HepG2 (cell line): ENCODE data around the gene EPB41L5. TPM values are rescaled to one million over a fixed set of nuclear protein-coding genes. Genes with fewer than 3 reads are reported as not detected.

Experiments used
- ATAC-seq: fragments of 200-7000 bp; cut with Tn5 transposase; 3 replicates; pipeline ENCODE4 v1.9.1; 2020; ENCODE audit warnings: mild to moderate bottlenecking, moderate library complexity
- BruUV-seq: library from RNA; stranded (reverse); fragments of 400-500 nt; replicated peaks from 2 replicates; lab custom pipeline; 2021; lab: Mats Ljungman, UMichigan
- CTCF ChIA-PET: fragments of 300-600 bp; formaldehyde crosslinking; extraction: SDS; loops from one replicate; lab custom pipeline; 2021; ENCODE audit warnings: low total read pairs, inconsistent platforms, low intra/inter-chr PET ratio; lab: Yijun Ruan, JAX
- POLR2A ChIA-PET: fragments of 350-600 bp; sonication (Branson Sonifier 250); formaldehyde crosslinking; loops from one replicate; lab custom pipeline; 2020; ENCODE audit warnings: antibody characterized with exemption, inconsistent platforms; lab: Yijun Ruan, JAX
- DNase-seq: peaks from one replicate; pipeline ENCODE4 v3.0.0-alpha.2; 2015; ENCODE audit warnings: low spot score
- FAIRE-seq: peaks from 3 replicates; lab custom pipeline; 2011; peaks lifted over from hg19 to GRCh38; lab: Jason Lieb, UNC
- H2AFZ ChIP-seq: one replicate; pipeline ENCODE4 v1.6.1; 2011; ENCODE audit warnings: low read length, inconsistent platforms
- H3K27ac ChIP-seq: fragments of 300-600 bp; 3 replicates; pipeline ENCODE4 v1.8.0; 2011; ENCODE audit warnings: mixed run types, mild to moderate bottlenecking, mixed read lengths, low read length, inconsistent platforms; ENCODE audit not compliant: insufficient read depth; ENCODE audit errors: extremely low read length
- H3K27me3 ChIP-seq, 2 experiments: fragments of 200-600 bp in 1 of 2; 2 replicates in 1 of 2; 3 replicates in 1 of 2; pipeline versions ENCODE4 v1.6.0 to v1.8.0; 2011; ENCODE audit warnings: low read length in 2 of 2, mild to moderate bottlenecking in 2 of 2, moderate library complexity in 2 of 2, inconsistent platforms in 1 of 2; ENCODE audit not compliant: insufficient read depth in 2 of 2, control insufficient read depth in 1 of 2
- H3K36me3 ChIP-seq, 2 experiments: fragments of 200-600 bp in 1 of 2; replicated peaks in 1 of 2; 2 replicates in 1 of 2; 3 replicates in 1 of 2; pipeline versions ENCODE4 v1.5.1 to v1.8.0; 2011; ENCODE audit warnings: low read length in 2 of 2, inconsistent platforms in 1 of 2; ENCODE audit not compliant: insufficient read depth in 2 of 2, control insufficient read depth in 1 of 2
- H3K4me1 ChIP-seq: 2 replicates; pipeline ENCODE4 v1.5.1; 2012; ENCODE audit warnings: low read length, inconsistent platforms; ENCODE audit not compliant: insufficient read depth
- H3K4me2 ChIP-seq: 2 replicates; pipeline ENCODE4 v1.6.0; 2011; ENCODE audit warnings: low read depth, low read length, inconsistent platforms
- H3K4me3 ChIP-seq, 3 experiments: fragments of 200-600 bp in 1 of 3; sonication (generic), shearing (Covaris generic) in 1 of 3; replicated peaks in 1 of 3; 2 replicates each; pipeline ENCODE4 v1.5.1; 2011 to 2016; ENCODE audit warnings: low read length in 3 of 3, inconsistent platforms in 2 of 3, low read depth in 2 of 3, mild to moderate bottlenecking in 2 of 3, control low read depth in 1 of 3, mixed read lengths in 1 of 3; ENCODE audit not compliant: insufficient read depth in 1 of 3
- H3K79me2 ChIP-seq: one replicate; pipeline ENCODE4 v1.6.1; 2011; ENCODE audit warnings: low read length, inconsistent platforms; ENCODE audit not compliant: insufficient read depth
- H3K9ac ChIP-seq: 2 replicates; pipeline ENCODE4 v1.6.0; 2011; ENCODE audit warnings: mild to moderate bottlenecking, low read depth, low read length, inconsistent platforms; ENCODE audit not compliant: insufficient read depth
- H3K9me3 ChIP-seq: 2 replicates; pipeline ENCODE4 v1.5.1; 2012; ENCODE audit warnings: mild to moderate bottlenecking, low read length
- H4K20me1 ChIP-seq: 2 replicates; pipeline ENCODE4 v1.6.0; 2011; ENCODE audit warnings: inconsistent platforms, mild to moderate bottlenecking, low read length, moderate library complexity; ENCODE audit not compliant: insufficient read depth
- CC2D1A ChIP-seq: sonication (generic); formaldehyde crosslinking; IDR thresholded peaks from 2 replicates; pipeline ENCODE4 v1.8.1; 2023; ENCODE audit warnings: mild to moderate bottlenecking, missing genetic modification reagents
- FOXP1 ChIP-seq, 2 experiments: fragments of 450-650 bp in 1 of 2; IDR thresholded peaks; 2 replicates each; pipeline ENCODE4 v1.6.1; 2017 to 2018; ENCODE audit warnings: antibody characterized with exemption in 1 of 2
- MTF1 ChIP-seq: sonication (generic); formaldehyde crosslinking; IDR thresholded peaks from 2 replicates; pipeline ENCODE4 v1.5.0; 2020; ENCODE audit warnings: missing genetic modification reagents
- NFKBIZ ChIP-seq: IDR thresholded peaks from 2 replicates; pipeline ENCODE4 v1.6.1; 2018; ENCODE audit warnings: missing genetic modification reagents, missing compliant biosample characterization
- NFRKB ChIP-seq: fragments of 450-650 bp; IDR thresholded peaks from 2 replicates; pipeline ENCODE4 v1.6.1; 2017
- SMAD9 ChIP-seq: sonication (generic); formaldehyde crosslinking; IDR thresholded peaks from 2 replicates; pipeline ENCODE4 v1.5.1; 2020; ENCODE audit warnings: mild to moderate bottlenecking, missing genetic modification reagents
- TERF1 ChIP-seq: sonication (generic); formaldehyde crosslinking; IDR thresholded peaks from 2 replicates; pipeline ENCODE4 v1.8.0; 2022; ENCODE audit warnings: mild to moderate bottlenecking, missing genetic modification reagents, moderate library complexity
- TFDP1 ChIP-seq: IDR thresholded peaks from 2 replicates; pipeline ENCODE4 v1.6.1; 2016; ENCODE audit warnings: missing compliant biosample characterization, missing genetic modification reagents, borderline replicate concordance
- ZC3H13 ChIP-seq: sonication (generic); formaldehyde crosslinking; IDR thresholded peaks from 2 replicates; pipeline ENCODE4 v1.8.1; 2023; ENCODE audit warnings: mild to moderate bottlenecking, missing genetic modification reagents, moderate library complexity
- ZMYM4 ChIP-seq: sonication (generic); formaldehyde crosslinking; IDR thresholded peaks from 2 replicates; pipeline ENCODE4 v1.8.1; 2023; ENCODE audit warnings: mild to moderate bottlenecking, missing genetic modification reagents
- ZNF251 ChIP-seq: sonication (generic); formaldehyde crosslinking; IDR thresholded peaks from 2 replicates; pipeline ENCODE4 v1.9.0; 2021; ENCODE audit warnings: mild to moderate bottlenecking, missing genetic modification reagents
- ZNF350 ChIP-seq: sonication (generic); formaldehyde crosslinking; IDR thresholded peaks from 2 replicates; pipeline ENCODE4 v1.4.0; 2020; ENCODE audit warnings: mild to moderate bottlenecking, low read depth, missing genetic modification reagents, borderline replicate concordance
- ZNF550 ChIP-seq: sonication (generic); formaldehyde crosslinking; IDR thresholded peaks from 2 replicates; pipeline ENCODE4 v1.4.0; 2020; ENCODE audit warnings: mild to moderate bottlenecking, missing genetic modification reagents, borderline replicate concordance
- ZNF770 ChIP-seq: sonication (generic); formaldehyde crosslinking; IDR thresholded peaks from 2 replicates; pipeline ENCODE4 v1.5.0; 2020; ENCODE audit warnings: mild to moderate bottlenecking, missing genetic modification reagents
- ZSCAN22 ChIP-seq: sonication (generic); formaldehyde crosslinking; IDR thresholded peaks from 2 replicates; pipeline ENCODE4 v1.4.0; 2020; ENCODE audit warnings: mild to moderate bottlenecking, missing genetic modification reagents
- WGBS: methylation state at CpG from one replicate; pipeline ENCODE4 v1.1.6; 2017; ENCODE audit warnings: low lambda C conversion rate; 5-methylcytosine and 5-hydroxymethylcytosine counted together
- in situ Hi-C: cut with HindIII; loops from 2 replicates; pipeline ENCODE4 v1.10.0; 2017; ENCODE audit warnings: low pct_unique_long_range_greater_than_20kb; ENCODE audit not compliant: extremely low pct_ligation_motif_present
- intact Hi-C: fragments of 100-400 bp; cut with micrococcal nuclease; formaldehyde crosslinking; loops from one replicate; pipeline ENCODE4 v1.10.0; 2022; ENCODE audit not compliant: unreplicated experiment
- polyA plus RNA-seq, 8 experiments: library from polyadenylated mRNA; depleted of rRNA in 3 of 8; stranded (reverse) in 7 of 8; unstranded in 1 of 8; fragments of >200 nt; fragmentation: Illumina TruSeq in 4 of 8; extraction: Trizol in 4 of 8; gene quantifications; 2 replicates each; pipeline versions ENCODE4 v1.2.1 to v1.2.3, GENCODE V29; 2011 to 2016; ENCODE audit warnings: low read depth in 4 of 8, missing spikeins in 1 of 8, mixed read lengths in 1 of 8; ENCODE audit not compliant: insufficient read depth in 1 of 8
- total RNA-seq, 5 experiments: library from RNA; depleted of rRNA; stranded (reverse); fragments of >200 nt; fragmentation: Illumina TruSeq; extraction: Trizol; gene quantifications; 2 replicates each; pipeline ENCODE4 v1.2.3, GENCODE V29; 2016; ENCODE audit warnings: low read depth in 1 of 5

The EPB41L5 gene
- total and polyA plus RNA-seq, 2 of the 13 experiments (the other 11 are each of a cell fraction or from before 2014, with no cell fraction given): 40.5 to 47.5 TPM

GRCh38 chr2:120219766-120220165 lies 206.9 kb downstream of the EPB41L5 start:
- peaks cover 9 to 12% of the 10 kb centered on the region in 2 experiments; a peak in 4 of 5 replicates for H3K27me3 ChIP-seq
- ChIA-PET CTCF (no interaction called here), POLR2A (no interaction called here)
- WGBS: 88% methylated on average over 5 of the region's 5 CpGs
- in situ Hi-C loops (no loop called here), intact Hi-C loops (loop anchor here (2.0 kb wide), 1 partner anchor 13 kb away; no protein-coding TSS in a partner anchor)
- H3K9me3 ChIP-seq: no peaks in the 10 kb centered on the region
- no peak overlapping the region for H2AFZ ChIP-seq
- H3K4me3 ChIP-seq: no peak overlapping the region
- no peak overlapping the region for H3K9ac ChIP-seq
- H3K27ac ChIP-seq: no peak overlapping the region
- DNase-seq (no peak), FAIRE-seq (no peak), ATAC-seq (no peak)
- H3K79me2 ChIP-seq: no peaks in the 10 kb centered on the region
- no peaks in the 10 kb centered on the region for H4K20me1 ChIP-seq
- TF ChIP-seq SMAD9 (no peak), ZC3H13 (0 out of 2 replicates have a peak, but pooled peaks have one; percentile 5)
- peaks cover 27% of the 10 kb centered on the region for H3K4me1 ChIP-seq
- no peak overlapping the region for H3K4me2 ChIP-seq
- no TSS peak for BruUV-seq
- H3K36me3 ChIP-seq: no peaks in the 10 kb centered on the region

GRCh38 chr2:120220756-120221155 lies 207.9 kb downstream of the EPB41L5 start:
- in situ Hi-C loops: no loop called here
- no peaks in the 10 kb centered on the region for H3K36me3 ChIP-seq
- intact Hi-C loops: loop anchor here (2.0 kb wide), 1 partner anchor 14 kb away; no protein-coding TSS in a partner anchor
- CTCF ChIA-PET: no interaction called here
- ATAC-seq: no peak
- no peak overlapping the region for H3K4me3 ChIP-seq
- H4K20me1 ChIP-seq: no peaks in the 10 kb centered on the region
- no peak for DNase-seq
- no peak overlapping the region for H3K4me2 ChIP-seq
- POLR2A ChIA-PET: no interaction called here
- peaks cover 11 to 22% of the 10 kb centered on the region in 2 experiments; a peak in 4 of 5 replicates for H3K27me3 ChIP-seq
- H2AFZ ChIP-seq: no peak overlapping the region
- no TSS peak for BruUV-seq
- peaks cover 37% of the 10 kb centered on the region for H3K4me1 ChIP-seq
- H3K9me3 ChIP-seq: no peaks in the 10 kb centered on the region
- no peak overlapping the region for H3K9ac ChIP-seq
- H3K79me2 ChIP-seq: no peaks in the 10 kb centered on the region
- FAIRE-seq: no peak
- no peak overlapping the region for H3K27ac ChIP-seq
- 90% methylated on average over 2 of the region's 2 CpGs for WGBS
- TF ChIP-seq MTF1 (CRISPR knock-in tag) (no peak), ZSCAN22 (CRISPR knock-in tag) (no peak), NFRKB (no peak), ZMYM4 (CRISPR knock-in tag) (no peak), CC2D1A (CRISPR knock-in tag) (no peak), TFDP1 (CRISPR knock-in tag) (no peak), NFKBIZ (CRISPR knock-in tag) (no peak), ZNF251 (no peak), FOXP1 (IDR thresholded peaks at IDR 0.05) (no peak), FOXP1 (CRISPR knock-in tag; IDR thresholded peaks at IDR 0.05) (no peak), TERF1 (no peak), ZNF770 (CRISPR knock-in tag) (no peak), ZNF550 (no peak), ZNF350 (CRISPR knock-in tag) (no peak)
